CD14-positive monocyte (primary cell): ENCODE data around the gene EML4. TPM values are rescaled to one million over a fixed set of nuclear protein-coding genes. Genes with fewer than 3 reads are reported as not detected.

Experiments
- DNase-seq, 3 donors: peaks; one replicate each; pipeline ENCODE4 v3.0.0-alpha.2; 2011 to 2022
- H2AFZ ChIP-seq: 2 replicates; pipeline ENCODE4 v1.6.0; 2012; ENCODE audit warnings: mild to moderate bottlenecking, low read depth, low read length, inconsistent platforms; ENCODE audit not compliant: insufficient read depth, poor library complexity, severe bottlenecking
- H3K27ac ChIP-seq, 2 donors: 1 replicate in 1 of 2; 2 replicates in 1 of 2; pipeline ENCODE4 v1.5.1; 2012 to 2013; ENCODE audit warnings: low read length in 2 of 2, control low read depth in 1 of 2, inconsistent platforms in 1 of 2, low read depth in 1 of 2, mild to moderate bottlenecking in 1 of 2
- H3K27me3 ChIP-seq, 2 donors: one replicate each; pipeline versions ENCODE4 v1.6.0 to v1.6.1; 2011 to 2013; ENCODE audit warnings: low read length in 2 of 2; ENCODE audit not compliant: control insufficient read depth in 2 of 2, insufficient read depth in 2 of 2
- H3K36me3 ChIP-seq, 2 donors: replicated peaks in 1 of 2; 1 replicate in 1 of 2; 2 replicates in 1 of 2; pipeline versions ENCODE4 v1.5.1 to v1.6.1; 2012 to 2013; ENCODE audit warnings: low read length in 2 of 2, control low read depth in 1 of 2, inconsistent platforms in 1 of 2, mild to moderate bottlenecking in 1 of 2; ENCODE audit not compliant: insufficient read depth in 2 of 2, control insufficient read depth in 1 of 2
- H3K4me1 ChIP-seq, 2 donors: 1 replicate in 1 of 2; 2 replicates in 1 of 2; pipeline versions ENCODE4 v1.5.1 to v1.6.1; 2012 to 2013; ENCODE audit warnings: low read length in 2 of 2, control low read depth in 1 of 2, inconsistent platforms in 1 of 2, mild to moderate bottlenecking in 1 of 2, moderate library complexity in 1 of 2; ENCODE audit not compliant: insufficient read depth in 2 of 2, control insufficient read depth in 1 of 2
- H3K4me2 ChIP-seq: replicated peaks from 2 replicates; pipeline ENCODE3; 2012; ENCODE audit warnings: low read length, moderate library complexity, mild to moderate bottlenecking; ENCODE audit not compliant: poor library complexity, severe bottlenecking; ENCODE audit errors: extremely low read depth
- H3K4me3 ChIP-seq, 3 experiments: fragments of 200-600 bp in 1 of 3; sonication (generic) in 1 of 3; replicated peaks in 1 of 3; 1 replicate in 2 of 3; 2 replicates in 1 of 3; pipeline ENCODE4 v1.5.1; 2011 to 2013; ENCODE audit warnings: low read length in 3 of 3, mild to moderate bottlenecking in 3 of 3, control low read depth in 2 of 3, low read depth in 2 of 3, inconsistent platforms in 1 of 3, moderate library complexity in 1 of 3
- H3K79me2 ChIP-seq: 2 replicates; pipeline ENCODE4 v1.6.0; 2012; ENCODE audit warnings: mild to moderate bottlenecking, control low read depth, inconsistent platforms, low read length, moderate library complexity; ENCODE audit not compliant: insufficient read depth
- H3K9ac ChIP-seq: 2 replicates; pipeline ENCODE4 v1.6.0; 2017; ENCODE audit warnings: low read length, mild to moderate bottlenecking; ENCODE audit not compliant: insufficient read depth, poor library complexity, severe bottlenecking
- H3K9me3 ChIP-seq, 2 donors: replicated peaks in 1 of 2; 1 replicate in 1 of 2; 2 replicates in 1 of 2; pipeline versions ENCODE4 v1.5.1 to v1.6.1; 2012 to 2013; ENCODE audit warnings: low read length in 2 of 2, control low read depth in 1 of 2; ENCODE audit not compliant: control insufficient read depth in 1 of 2, insufficient read depth in 1 of 2
- H4K20me1 ChIP-seq: 2 replicates; pipeline ENCODE4 v1.6.0; 2012; ENCODE audit warnings: mild to moderate bottlenecking, low read length, control low read depth, moderate library complexity; ENCODE audit not compliant: insufficient read depth
- H3K27ac Mint-ChIP-seq, 7 donors: one replicate each; pipeline ENCODE4 v1.8.0; 2020; ENCODE audit warnings: mild to moderate bottlenecking in 7 of 7, mixed read lengths in 7 of 7, moderate library complexity in 6 of 7, inconsistent platforms in 2 of 7
- H3K27me3 Mint-ChIP-seq, 3 donors: one replicate each; pipeline ENCODE4 v1.8.0; 2021 to 2022; ENCODE audit warnings: low read depth in 3 of 3, mild to moderate bottlenecking in 3 of 3, mixed read lengths in 3 of 3, moderate library complexity in 3 of 3, inconsistent platforms in 1 of 3
- H3K36me3 Mint-ChIP-seq, 2 donors: one replicate each; pipeline ENCODE4 v1.8.0; 2020; ENCODE audit warnings: mixed read lengths in 2 of 2, inconsistent platforms in 1 of 2, mild to moderate bottlenecking in 1 of 2
- H3K4me1 Mint-ChIP-seq: one replicate; pipeline ENCODE4 v1.8.0; 2020; ENCODE audit warnings: mild to moderate bottlenecking, mixed read lengths
- H3K4me3 Mint-ChIP-seq, 2 donors: one replicate each; pipeline ENCODE4 v1.8.0; 2020; ENCODE audit warnings: mild to moderate bottlenecking in 2 of 2, mixed read lengths in 2 of 2, moderate library complexity in 1 of 2
- H3K9me3 Mint-ChIP-seq, 7 donors: one replicate each; pipeline ENCODE4 v1.8.0; 2020 to 2022; ENCODE audit warnings: mixed read lengths in 7 of 7, mild to moderate bottlenecking in 6 of 7, moderate library complexity in 6 of 7, inconsistent platforms in 2 of 7
- WGBS: methylation state at CpG from one replicate; pipeline ENCODE4 v1.1.5; 2013; ENCODE audit warnings: missing lambda C conversion rate; ENCODE audit not compliant: insufficient coverage; 5-methylcytosine and 5-hydroxymethylcytosine counted together
- intact Hi-C, 2 donors: fragments of 100-400 bp; cut with micrococcal nuclease; formaldehyde crosslinking; loops; one replicate each; pipeline versions ENCODE4 v1.15.0 to v1.15.1; 2023
- polyA minus RNA-seq: library from RNA; depleted of rRNA, polyadenylated mRNA; stranded (reverse); fragments of >200 nt; gene quantifications from 2 replicates; pipeline ENCODE4 v1.2.3, GENCODE V29; 2012
- polyA plus RNA-seq, 3 donors: library from polyadenylated mRNA; depleted of rRNA in 1 of 3; unstranded in 2 of 3; stranded (reverse) in 1 of 3; fragments of 300-500 nt in 2 of 3; fragments of >200 nt in 1 of 3; fragmentation: Illumina TruSeq in 2 of 3; gene quantifications; 1 replicate in 2 of 3; 2 replicates in 1 of 3; pipeline ENCODE4 v1.2.3, GENCODE V29; 2012 to 2021
- total RNA-seq, 12 experiments: library from RNA in 1 of 12; stranded (reverse) in 1 of 12; fragments of 120-200 nt in 1 of 12; gene quantifications; one replicate each; pipeline ENCODE4 v1.2.4 and lab custom pipeline; 2013 to 2026; ENCODE audit warnings: mixed read lengths in 6 of 12, inconsistent platforms in 1 of 12
- TF ChIP-seq, protein P1 (sequence below): fragments of 200-600 bp; IDR thresholded peaks from one replicate; pipeline ENCODE4 v1.8.0; 2022; ENCODE audit warnings: antibody characterized with exemption, mild to moderate bottlenecking

The EML4 gene, protein sequence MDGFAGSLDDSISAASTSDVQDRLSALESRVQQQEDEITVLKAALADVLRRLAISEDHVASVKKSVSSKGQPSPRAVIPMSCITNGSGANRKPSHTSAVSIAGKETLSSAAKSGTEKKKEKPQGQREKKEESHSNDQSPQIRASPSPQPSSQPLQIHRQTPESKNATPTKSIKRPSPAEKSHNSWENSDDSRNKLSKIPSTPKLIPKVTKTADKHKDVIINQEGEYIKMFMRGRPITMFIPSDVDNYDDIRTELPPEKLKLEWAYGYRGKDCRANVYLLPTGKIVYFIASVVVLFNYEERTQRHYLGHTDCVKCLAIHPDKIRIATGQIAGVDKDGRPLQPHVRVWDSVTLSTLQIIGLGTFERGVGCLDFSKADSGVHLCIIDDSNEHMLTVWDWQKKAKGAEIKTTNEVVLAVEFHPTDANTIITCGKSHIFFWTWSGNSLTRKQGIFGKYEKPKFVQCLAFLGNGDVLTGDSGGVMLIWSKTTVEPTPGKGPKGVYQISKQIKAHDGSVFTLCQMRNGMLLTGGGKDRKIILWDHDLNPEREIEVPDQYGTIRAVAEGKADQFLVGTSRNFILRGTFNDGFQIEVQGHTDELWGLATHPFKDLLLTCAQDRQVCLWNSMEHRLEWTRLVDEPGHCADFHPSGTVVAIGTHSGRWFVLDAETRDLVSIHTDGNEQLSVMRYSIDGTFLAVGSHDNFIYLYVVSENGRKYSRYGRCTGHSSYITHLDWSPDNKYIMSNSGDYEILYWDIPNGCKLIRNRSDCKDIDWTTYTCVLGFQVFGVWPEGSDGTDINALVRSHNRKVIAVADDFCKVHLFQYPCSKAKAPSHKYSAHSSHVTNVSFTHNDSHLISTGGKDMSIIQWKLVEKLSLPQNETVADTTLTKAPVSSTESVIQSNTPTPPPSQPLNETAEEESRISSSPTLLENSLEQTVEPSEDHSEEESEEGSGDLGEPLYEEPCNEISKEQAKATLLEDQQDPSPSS
- 44.5 TPM for total RNA-seq (2013)
- polyA plus RNA-seq (10 to 100 TPM; 11.5 to 24.3 (median 15.0) TPM), polyA minus RNA-seq (18.7 and 23.7 TPM in 2 replicates), total RNA-seq (lab: John Stamatoyannopoulos, UW) (113 to 220 (median 148) reads per million in 11 experiments)

- Histone ChIP-seq H3K9ac (peak within 1 kb of the TSS; percentile 82), H3K4me3 (peak within 1 kb of the TSS; percentile 73 to 87 (median 86)), H3K9me3 (no peaks in the 10 kb centered on the region), H4K20me1 (peaks cover 37% of the 10 kb centered on the region), H3K79me2 (peaks cover 48% of the 10 kb centered on the region), H3K27ac (peak within 1 kb of the TSS; percentile 85 to 90), H3K4me2 (peak within 1 kb of the TSS; percentile 75), H3K27me3 (peaks cover 0 to 4% of the 10 kb centered on the region in 2 donors), H3K36me3 (no peaks in the 10 kb centered on the region), H2AFZ (peak within 1 kb of the TSS; percentile 78), H3K4me1 (peaks cover 25 to 32% of the 10 kb centered on the region in 2 donors)
- Mint-ChIP-seq H3K27me3 (peaks cover under 1 to 9% (median 4%) of the 10 kb centered on the region in 3 donors), H3K4me1 (peaks cover 11% of the 10 kb centered on the region), H3K36me3 (peaks cover 0 to 1% of the 10 kb centered on the region in 2 donors), H3K27ac (peak within 1 kb of the TSS in 4 of 7 donors; percentile 15 to 84 (median 63)), H3K9me3 (peaks cover 0 to 3% (median 0%) of the 10 kb centered on the region in 7 donors), H3K4me3 (peak within 1 kb of the TSS in 1 of 2 donors; percentile 57)
- TF ChIP-seq, protein P1, sequence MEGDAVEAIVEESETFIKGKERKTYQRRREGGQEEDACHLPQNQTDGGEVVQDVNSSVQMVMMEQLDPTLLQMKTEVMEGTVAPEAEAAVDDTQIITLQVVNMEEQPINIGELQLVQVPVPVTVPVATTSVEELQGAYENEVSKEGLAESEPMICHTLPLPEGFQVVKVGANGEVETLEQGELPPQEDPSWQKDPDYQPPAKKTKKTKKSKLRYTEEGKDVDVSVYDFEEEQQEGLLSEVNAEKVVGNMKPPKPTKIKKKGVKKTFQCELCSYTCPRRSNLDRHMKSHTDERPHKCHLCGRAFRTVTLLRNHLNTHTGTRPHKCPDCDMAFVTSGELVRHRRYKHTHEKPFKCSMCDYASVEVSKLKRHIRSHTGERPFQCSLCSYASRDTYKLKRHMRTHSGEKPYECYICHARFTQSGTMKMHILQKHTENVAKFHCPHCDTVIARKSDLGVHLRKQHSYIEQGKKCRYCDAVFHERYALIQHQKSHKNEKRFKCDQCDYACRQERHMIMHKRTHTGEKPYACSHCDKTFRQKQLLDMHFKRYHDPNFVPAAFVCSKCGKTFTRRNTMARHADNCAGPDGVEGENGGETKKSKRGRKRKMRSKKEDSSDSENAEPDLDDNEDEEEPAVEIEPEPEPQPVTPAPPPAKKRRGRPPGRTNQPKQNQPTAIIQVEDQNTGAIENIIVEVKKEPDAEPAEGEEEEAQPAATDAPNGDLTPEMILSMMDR, result no peak
- DNase-seq, result peak; percentile 85 to 93 (median 86)
- WGBS, result under 1% methylated on average over 88 of the region's 88 CpGs
- intact Hi-C loops, result loop anchor here (5.0 to 10.0 kb wide), 3 partner anchors 42 to 74 kb away; no protein-coding TSS in a partner anchor
These were observed at the start of gene EML4 for GRCh38 chr2:42169100-42169873. EML4 (plus strand) TSS chr2:42169353; CDS start chr2:42169612, 259 bp downstream.
